ENCODE data around the gene CENPX.

The CENPX gene

GRCh38 chr17:82055023-82055964 lies 32.6 kb upstream of the CENPX start:
- DNase-seq, result no peak

- no peak for DNase-seq
Measured at GRCh38 chr17:82054351-82055022, 31.8 kb upstream of the CENPX start.

GRCh38 chr17:82053556-82054263 lies 31.0 kb upstream of the CENPX start:
- DNase-seq, result no peak

- no peak for DNase-seq
Measured at GRCh38 chr17:82053130-82053529, 30.5 kb upstream of the CENPX start.

- DNase-seq, result no peak
Measured at GRCh38 chr17:82052638-82053059, 30.0 kb upstream of the CENPX start.

- peak; percentile 90 for DNase-seq
Measured at GRCh38 chr17:82051776-82052637, 29.3 kb upstream of the CENPX start, which contains the start of the genes GPS1 and RFNG. GPS1 (plus strand) TSS chr17:82051898; CDS start chr17:82051932, 34 bp downstream. RFNG (minus strand) TSS chr17:82051811; CDS start chr17:82051766, 45 bp downstream.

GRCh38 chr17:82050761-82051641 lies 28.3 kb upstream of the CENPX start:
- DNase-seq, result no peak

- DNase-seq, result no peak
Measured at GRCh38 chr17:82050152-82050760, 27.6 kb upstream of the CENPX start.

- DNase-seq, result no peak
Measured at GRCh38 chr17:82049521-82049971, 26.9 kb upstream of the CENPX start.

GRCh38 chr17:82049106-82049505 lies 26.4 kb upstream of the CENPX start:
- DNase-seq, result no peak

GRCh38 chr17:82048571-82048971 lies 25.9 kb upstream of the CENPX start:
- no peak for DNase-seq

GRCh38 chr17:82047914-82048570 lies 25.4 kb upstream of the CENPX start:
- DNase-seq, result no peak

GRCh38 chr17:82047379-82047778 lies 24.7 kb upstream of the CENPX start:
- DNase-seq, result no peak

- no peak for DNase-seq
Measured at GRCh38 chr17:82046903-82047302, 24.2 kb upstream of the CENPX start.

GRCh38 chr17:82045936-82046484 lies 23.3 kb upstream of the CENPX start:
- no peak for DNase-seq

GRCh38 chr17:82043507-82043906 lies 20.8 kb upstream of the CENPX start:
- DNase-seq, result no peak

- DNase-seq, result no peak
Measured at GRCh38 chr17:82042649-82043048, 20.0 kb upstream of the CENPX start.

- DNase-seq, result no peak
Measured at GRCh38 chr17:82041144-82041814, 18.6 kb upstream of the CENPX start.

GRCh38 chr17:82039695-82040299 lies 17.1 kb upstream of the CENPX start:
- no peak for DNase-seq

All from activated naive CD4-positive, alpha-beta T cell treated with anti-CD3 and anti-CD28 coated beads, Interleukin-2, amount 50 U/mL, for 16 hours (primary cell).